ENCODE results near the gene ZSWIM7.

ZSWIM7 gene

GRCh38 chr17:15999141-15999973 lies at the start of gene ZSWIM7, which contains the start of gene TTC19:
Gene ZSWIM7, minus strand, starts transcription at chr17:15999704. Its CDS starts 110 bp downstream, at chr17:15999594.
Gene TTC19, plus strand, starts transcription at chr17:15999824. Its CDS starts 25 bp downstream, at chr17:15999849.
- peak; percentile 88 for DNase-seq (ENCODE audit: low spot score)

GRCh38 chr17:16048811-16049449 lies 49.4 kb upstream of the ZSWIM7 start:
- no peak for DNase-seq (ENCODE audit: low spot score)

GRCh38 chr17:16046966-16047365 lies 47.5 kb upstream of the ZSWIM7 start:
- no peak for DNase-seq (ENCODE audit: low spot score)

GRCh38 chr17:16044487-16044886 lies 45.0 kb upstream of the ZSWIM7 start:
- no peak for DNase-seq (ENCODE audit: low spot score)

GRCh38 chr17:16040710-16041251 lies 41.3 kb upstream of the ZSWIM7 start:
- no peak for DNase-seq (ENCODE audit: low spot score)

- DNase-seq (ENCODE audit: low spot score), result no peak
These were observed 38.1 kb upstream of the ZSWIM7 start for GRCh38 chr17:16037636-16038035.

- no peak for DNase-seq (ENCODE audit: low spot score)
These were observed 36.8 kb upstream of the ZSWIM7 start for GRCh38 chr17:16036261-16036660.

- DNase-seq (ENCODE audit: low spot score), result no peak
These were observed 34.3 kb upstream of the ZSWIM7 start for GRCh38 chr17:16033729-16034349.

GRCh38 chr17:16027708-16028584 lies 28.4 kb upstream of the ZSWIM7 start:
- DNase-seq (ENCODE audit: low spot score), result no peak

GRCh38 chr17:16026895-16027294 lies 27.4 kb upstream of the ZSWIM7 start:
- no peak for DNase-seq (ENCODE audit: low spot score)

GRCh38 chr17:16025202-16025601 lies 25.7 kb upstream of the ZSWIM7 start:
- no peak for DNase-seq (ENCODE audit: low spot score)

GRCh38 chr17:16023881-16024280 lies 24.4 kb upstream of the ZSWIM7 start:
- no peak for DNase-seq (ENCODE audit: low spot score)

- no peak for DNase-seq (ENCODE audit: low spot score)
These were observed 19.8 kb upstream of the ZSWIM7 start for GRCh38 chr17:16019347-16019746.

GRCh38 chr17:16013943-16014407 lies 14.5 kb upstream of the ZSWIM7 start:
- no peak for DNase-seq (ENCODE audit: low spot score)

GRCh38 chr17:16007439-16007838 lies 7.9 kb upstream of the ZSWIM7 start:
- no peak for DNase-seq (ENCODE audit: low spot score)

- DNase-seq (ENCODE audit: low spot score), result no peak
These were observed 6.1 kb upstream of the ZSWIM7 start for GRCh38 chr17:16005636-16006035.

- DNase-seq (ENCODE audit: low spot score), result no peak
These were observed 4.3 kb upstream of the ZSWIM7 start for GRCh38 chr17:16003841-16004240.

GRCh38 chr17:16002708-16003260 lies 3.3 kb upstream of the ZSWIM7 start:
- DNase-seq (ENCODE audit: low spot score), result no peak

GRCh38 chr17:16001226-16001897 lies 1.9 kb upstream of the ZSWIM7 start:
- DNase-seq (ENCODE audit: low spot score), result no peak

GRCh38 chr17:15999974-16000827 lies 697 bp upstream of the ZSWIM7 start:
- no peak for DNase-seq (ENCODE audit: low spot score)

Measured in hematopoietic multipotent progenitor cell treated with erythropoietin and hydrocortisone succinate and interleukin-3 and kit ligand, for 17 days (in vitro differentiated cells).